ENCODE data around the gene PACSIN1. TPM values are rescaled to one million over a fixed set of nuclear protein-coding genes. Genes with fewer than 3 reads are reported as not detected.
A peak's percentile ranks its signal among the peaks of the same experiment; 100 is the strongest.

PACSIN1 gene
- total RNA-seq, 4 donors from 2014 or later, result 0.11 to 0.40 TPM; not detected in 2

- 90% methylated on average over 10 of the region's 10 CpGs for WGBS
These were observed 56.9 kb downstream of the PACSIN1 start for GRCh38 chr6:34522761-34523160.

DNA sequence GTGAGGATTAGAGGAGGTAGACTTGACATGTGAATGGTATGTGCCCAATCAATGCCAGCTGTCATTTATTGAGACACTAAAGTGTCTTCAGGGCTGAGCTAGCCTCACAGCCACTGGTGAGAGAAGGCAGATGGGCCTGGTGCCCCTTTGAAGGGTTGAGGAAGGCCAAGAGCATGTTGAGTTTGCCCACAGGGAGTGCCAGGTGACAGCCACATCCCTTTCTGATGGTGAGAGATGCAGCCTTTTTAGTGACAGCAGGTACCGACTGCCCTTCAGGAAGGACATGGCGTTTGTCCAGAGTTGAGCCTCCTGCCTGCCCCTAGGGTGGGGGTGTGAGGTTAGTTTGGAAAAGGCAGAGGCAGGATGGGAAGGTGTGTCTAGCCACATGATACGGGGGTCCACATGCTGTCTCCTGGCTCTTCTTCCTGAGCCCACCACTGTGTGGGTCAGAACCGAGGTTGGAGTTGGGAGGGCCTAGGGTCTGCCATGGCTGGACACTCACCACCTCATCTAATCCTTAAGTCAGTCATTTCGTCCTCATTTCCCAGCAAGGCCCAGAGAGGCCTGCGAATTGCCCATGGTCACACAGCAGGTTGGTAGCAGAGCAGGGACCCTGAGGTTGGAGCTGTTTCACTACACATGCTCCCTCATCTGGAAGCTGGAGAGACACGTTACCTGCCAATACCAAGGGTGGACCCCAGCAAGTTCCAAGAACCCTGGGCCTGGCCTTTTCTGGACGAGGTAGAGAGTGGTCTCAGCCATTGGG is 57.7 kb downstream of the PACSIN1 start:
- Histone ChIP-seq H3K27ac (no peak overlapping the region), H3K9me3 (no peaks in the 10 kb centered on the region), H3K36me3 (no peaks in the 10 kb centered on the region), H3K4me3 (no peak overlapping the region), H3K27me3 (no peaks in the 10 kb centered on the region), H3K4me1 (peaks cover 11% of the 10 kb centered on the region)
- peak in 1 of 2 donors; percentile 47 for DNase-seq (ENCODE audit: low spot score in 2 of 2)
- no peak for TF ChIP-seq EP300 (IDR thresholded peaks at IDR 0.05)
- TF ChIP-seq POLR2A (IDR thresholded peaks at IDR 0.05), result no peak
- TF ChIP-seq CTCF (IDR thresholded peaks at IDR 0.05), result no peak
- no peak for TF ChIP-seq POLR2AphosphoS5 (IDR thresholded peaks at IDR 0.05)
- 90% methylated on average over 8 of the region's 8 CpGs for WGBS

More at GRCh38 chr6:34522761-34523160, 56.9 kb downstream of the PACSIN1 start:
- Histone ChIP-seq H3K36me3 (no peaks in the 10 kb centered on the region), H3K27ac (no peak overlapping the region), H3K4me3 (no peak overlapping the region), H3K27me3 (no peaks in the 10 kb centered on the region), H3K9me3 (no peaks in the 10 kb centered on the region), H3K4me1 (peaks cover 11% of the 10 kb centered on the region)
- DNase-seq (ENCODE audit: low spot score in 2 of 2), result peak in 1 of 2 donors; percentile 45
- TF ChIP-seq POLR2A (IDR thresholded peaks at IDR 0.05) (no peak), POLR2AphosphoS5 (IDR thresholded peaks at IDR 0.05) (no peak), EP300 (IDR thresholded peaks at IDR 0.05) (no peak), CTCF (IDR thresholded peaks at IDR 0.05) (no peak)

- no peaks in the 10 kb centered on the region for H3K9me3 ChIP-seq
- TF ChIP-seq CTCF (IDR thresholded peaks at IDR 0.05) (no peak), POLR2AphosphoS5 (IDR thresholded peaks at IDR 0.05) (no peak), EP300 (IDR thresholded peaks at IDR 0.05) (no peak), POLR2A (IDR thresholded peaks at IDR 0.05) (no peak)
- H3K36me3 ChIP-seq, result no peaks in the 10 kb centered on the region
- DNase-seq (ENCODE audit: low spot score in 2 of 2), result peak in 1 of 2 donors; percentile 27
- peaks cover 11% of the 10 kb centered on the region for H3K4me1 ChIP-seq
- WGBS, result 49% methylated on average over 5 of the region's 5 CpGs
- H3K4me3 ChIP-seq, result no peak overlapping the region
- no peaks in the 10 kb centered on the region for H3K27me3 ChIP-seq
- no peak overlapping the region for H3K27ac ChIP-seq
These were observed 58.6 kb downstream of the PACSIN1 start for GRCh38 chr6:34524499-34524898.

DNA sequence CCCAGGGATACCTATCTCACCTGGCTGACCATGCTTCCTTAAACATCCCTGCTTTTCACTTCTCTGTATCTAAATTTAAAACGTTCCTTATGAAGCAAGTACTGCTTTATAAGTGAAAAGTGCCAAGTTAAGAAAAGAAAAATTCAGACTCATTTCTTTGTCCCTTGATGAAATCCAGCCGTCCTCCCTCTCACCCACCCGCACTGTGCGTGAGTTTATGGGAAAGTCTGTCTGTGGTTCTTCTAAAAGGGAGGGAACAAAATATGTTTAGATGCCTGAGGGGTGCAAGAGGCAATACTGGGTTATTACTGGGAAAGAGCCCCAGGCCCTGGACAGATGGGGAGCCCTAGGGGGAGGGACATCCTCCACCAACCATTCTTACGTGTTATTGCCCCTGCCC is 59.1 kb downstream of the PACSIN1 start:
- H3K9me3 ChIP-seq, result no peaks in the 10 kb centered on the region
- H3K27me3 ChIP-seq, result no peaks in the 10 kb centered on the region
- peaks cover 11% of the 10 kb centered on the region for H3K4me1 ChIP-seq
- DNase-seq (ENCODE audit: low spot score in 2 of 2), result no peak
- no peak overlapping the region for H3K4me3 ChIP-seq
- H3K27ac ChIP-seq, result no peak overlapping the region
- no peaks in the 10 kb centered on the region for H3K36me3 ChIP-seq
- TF ChIP-seq POLR2AphosphoS5 (IDR thresholded peaks at IDR 0.05) (no peak), EP300 (IDR thresholded peaks at IDR 0.05) (no peak), POLR2A (IDR thresholded peaks at IDR 0.05) (no peak), CTCF (IDR thresholded peaks at IDR 0.05) (no peak)
- WGBS, result 74% methylated on average over 4 of the region's 5 CpGs

DNA sequence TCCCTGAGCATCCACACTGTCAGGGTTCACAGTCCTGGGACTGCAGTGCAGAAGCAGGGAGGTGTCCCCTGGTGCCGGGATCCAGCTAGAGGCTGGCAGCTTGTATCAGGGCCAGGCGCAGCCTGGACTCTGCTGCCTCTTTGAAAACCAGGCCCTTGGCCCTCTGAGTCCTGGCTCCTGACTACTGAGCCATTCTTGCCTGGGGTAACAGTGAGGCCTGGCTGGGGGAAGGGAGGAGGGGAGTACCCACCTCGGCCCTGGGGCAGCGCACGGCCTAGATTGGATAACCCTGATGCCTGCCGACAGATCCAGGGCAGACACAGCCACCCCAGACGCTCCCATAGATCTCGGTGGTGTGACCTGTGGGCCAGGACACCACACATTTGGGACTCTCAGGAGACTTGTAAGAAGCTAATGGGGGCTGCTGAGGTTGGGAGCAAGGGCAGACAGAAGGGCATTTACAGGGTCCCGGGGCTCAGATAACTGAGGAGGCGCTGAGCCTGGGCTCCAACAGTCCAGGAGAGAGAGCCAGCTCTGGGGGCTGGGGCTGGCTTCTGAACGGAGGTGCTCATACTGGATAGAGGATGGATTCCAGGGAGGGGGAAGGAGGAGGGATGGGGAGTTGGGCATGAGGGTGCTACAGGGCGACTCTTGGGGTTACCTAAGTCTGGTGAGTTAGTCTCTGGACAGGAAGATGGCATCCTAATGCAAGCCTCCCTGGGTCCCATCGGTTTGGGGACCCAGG is 59.7 kb downstream of the PACSIN1 start:
- peaks cover 11% of the 10 kb centered on the region for H3K4me1 ChIP-seq
- no peak overlapping the region for H3K27ac ChIP-seq
- H3K9me3 ChIP-seq, result no peaks in the 10 kb centered on the region
- no peaks in the 10 kb centered on the region for H3K36me3 ChIP-seq
- 88% methylated on average over 7 of the region's 13 CpGs for WGBS
- no peak for DNase-seq (ENCODE audit: low spot score in 2 of 2)
- H3K27me3 ChIP-seq, result no peaks in the 10 kb centered on the region
- TF ChIP-seq POLR2AphosphoS5 (IDR thresholded peaks at IDR 0.05), result no peak
- TF ChIP-seq POLR2A (IDR thresholded peaks at IDR 0.05), result no peak
- TF ChIP-seq EP300 (IDR thresholded peaks at IDR 0.05), result no peak
- H3K4me3 ChIP-seq, result no peak overlapping the region
